Stimulated activated CD8-positive, alpha-beta memory T cell treated with anti-CD3 and anti-CD28 coated beads, Interleukin-2, amount 100 ng/mL, for 1 hour (primary cell): ENCODE data around the gene PDE6H.

Experiments used
- DNase-seq, 2 donors: peaks; one replicate each; pipeline ENCODE4 v3.0.0-alpha.2; 2020; ENCODE audit warnings: low read depth in 2 of 2

PDE6H gene

GRCh38 chr12:14974633-14975032 lies 1.8 kb downstream of the PDE6H start:
- DNase-seq: no peak

GRCh38 chr12:14975457-14975856 lies 2.6 kb downstream of the PDE6H start:
- no peak for DNase-seq

GRCh38 chr12:14976658-14977057 lies 3.8 kb downstream of the PDE6H start:
- DNase-seq: no peak

- DNase-seq: no peak
These were observed 6.6 kb downstream of the PDE6H start for GRCh38 chr12:14979468-14979867.

- no peak for DNase-seq
These were observed 8.2 kb downstream of the PDE6H start for GRCh38 chr12:14981049-14981448.

GRCh38 chr12:14982562-14982961 lies 9.7 kb downstream of the PDE6H start:
- DNase-seq: no peak

- no peak for DNase-seq
These were observed 10.1 kb downstream of the PDE6H start for GRCh38 chr12:14982991-14983390.

- no peak for DNase-seq
These were observed 11.2 kb downstream of the PDE6H start for GRCh38 chr12:14984036-14984435.

GRCh38 chr12:14984766-14985285 lies 12.0 kb downstream of the PDE6H start:
- DNase-seq: no peak

GRCh38 chr12:14986449-14986848 lies 13.6 kb downstream of the PDE6H start:
- DNase-seq: no peak

- no peak for DNase-seq
These were observed 15.2 kb downstream of the PDE6H start for GRCh38 chr12:14988035-14988434.

- no peak for DNase-seq
These were observed 16.9 kb downstream of the PDE6H start for GRCh38 chr12:14989790-14990189.

GRCh38 chr12:14991069-14991468 lies 18.2 kb downstream of the PDE6H start:
- DNase-seq: no peak

GRCh38 chr12:14992673-14993072 lies 19.8 kb downstream of the PDE6H start:
- DNase-seq: no peak

GRCh38 chr12:14993117-14993516 lies 20.3 kb downstream of the PDE6H start:
- no peak for DNase-seq

GRCh38 chr12:14993537-14994266 lies 20.9 kb downstream of the PDE6H start:
- DNase-seq: no peak

GRCh38 chr12:14994610-14995009 lies 21.8 kb downstream of the PDE6H start:
- DNase-seq: no peak

- DNase-seq: no peak
These were observed 23.0 kb downstream of the PDE6H start for GRCh38 chr12:14995583-14996425.

GRCh38 chr12:14997998-14998397 lies 25.2 kb downstream of the PDE6H start:
- no peak for DNase-seq

GRCh38 chr12:14999021-14999694 lies 26.3 kb downstream of the PDE6H start:
- DNase-seq: no peak

- DNase-seq: no peak
These were observed 27.0 kb downstream of the PDE6H start for GRCh38 chr12:14999695-15000365.

- DNase-seq: no peak
These were observed 27.7 kb downstream of the PDE6H start for GRCh38 chr12:15000575-15000974.
